Measurements from ENCODE around the gene MAJIN. TPM values are rescaled to one million over a fixed set of nuclear protein-coding genes. Genes with fewer than 3 reads are reported as not detected.

MAJIN gene
- polyA plus RNA-seq, 1 of the 3 experiments (the other 2 are of a cell fraction): not detected

- no peak for DNase-seq
- 86% methylated on average over 5 of the region's 7 CpGs for WGBS (ENCODE audit: low lambda C conversion rate)
- peak overlapping the region; percentile 98 for H3K4me2 ChIP-seq
- H4K20me1 ChIP-seq (ENCODE audit: insufficient read depth): no peaks in the 10 kb centered on the region
- no peaks in the 10 kb centered on the region for H3F3A ChIP-seq (replicated peaks; ENCODE audit: insufficient read depth)
- peaks cover 16% of the 10 kb centered on the region; the same call in 1 of the 2 replicates for H3K79me2 ChIP-seq (ENCODE audit: insufficient read depth)
- TF ChIP-seq TAF1 (IDR thresholded peaks at IDR 0.05; ENCODE audit: borderline replicate concordance, low read depth, low read length) (no peak), RCOR1 (IDR thresholded peaks at IDR 0.05; ENCODE audit: low read length) (no peak), CTCF (IDR thresholded peaks at IDR 0.05) (no peak), SMC3 (IDR thresholded peaks at IDR 0.05; ENCODE audit: low read depth, low read length) (no peak), JUND (IDR thresholded peaks at IDR 0.05) (no peak), ELF1 (IDR thresholded peaks at IDR 0.05) (no peak), FOSL2 (IDR thresholded peaks at IDR 0.05; ENCODE audit: borderline replicate concordance, low read depth) (no peak)
- no peak overlapping the region for H2AFZ ChIP-seq (ENCODE audit: low read depth)
- H3K4me1 ChIP-seq (ENCODE audit: control insufficient read depth in 1 of 2, insufficient read depth in 2 of 2, low read depth in 1 of 2, low read length in 1 of 2): peaks cover 8 to 15% of the 10 kb centered on the region in 2 experiments; a peak in 3 of 4 replicates
- H3K9me2 ChIP-seq: no peaks in the 10 kb centered on the region
- H3K36me3 ChIP-seq (replicated peaks in 1 of 2; ENCODE audit: control insufficient read depth in 1 of 2, insufficient read depth in 2 of 2, low read length in 1 of 2): peaks cover 0 to 32% of the 10 kb centered on the region in 2 experiments
- H3K9me3 ChIP-seq: no peaks in the 10 kb centered on the region
- H3K9ac ChIP-seq: peak overlapping the region; percentile 92; the same call in 1 of the 2 replicates
- CTCF ChIA-PET: interaction anchor here (0.9 to 2.3 kb wide), 5 partner anchors 21 to 611 kb away, joined by 3 to 8 read pairs (median 4); no protein-coding TSS in a partner anchor
- H3K27me3 ChIP-seq (ENCODE audit: insufficient read depth): no peaks in the 10 kb centered on the region
- 0 out of 4 replicates have a peak overlapping the region, but pooled peaks of 1 of the 2 experiments have one; percentile 54 for H3K27ac ChIP-seq (ENCODE audit: low read depth in 2 of 2, low read length in 1 of 2)
- no peak overlapping the region; a peak in 1 of 4 replicates for H3K4me3 ChIP-seq (ENCODE audit: low read depth in 2 of 2, low read length in 1 of 2)
- POLR2A ChIA-PET: no interaction called here
Measured at GRCh38 chr11:64915376-64915887, 56.5 kb downstream of the MAJIN start.

GRCh38 chr11:64914123-64914522 lies 57.8 kb downstream of the MAJIN start:
- Histone ChIP-seq H3K36me3 (replicated peaks in 1 of 2; ENCODE audit: control insufficient read depth in 1 of 2, insufficient read depth in 2 of 2, low read length in 1 of 2) (peaks cover 0 to 44% of the 10 kb centered on the region in 2 experiments), H3K4me2 (no peak overlapping the region), H3K4me3 (ENCODE audit: low read depth in 2 of 2, low read length in 1 of 2) (no peak overlapping the region), H3K9me3 (no peaks in the 10 kb centered on the region), H3K4me1 (ENCODE audit: control insufficient read depth in 1 of 2, insufficient read depth in 2 of 2, low read depth in 1 of 2, low read length in 1 of 2) (peaks cover 8 to 15% of the 10 kb centered on the region in 2 experiments; a peak in 3 of 4 replicates), H3K9me2 (no peaks in the 10 kb centered on the region), H3K27ac (ENCODE audit: low read depth in 2 of 2, low read length in 1 of 2) (no peak overlapping the region), H3K9ac (no peak overlapping the region), H4K20me1 (ENCODE audit: insufficient read depth) (no peaks in the 10 kb centered on the region), H3K79me2 (ENCODE audit: insufficient read depth) (peaks cover 16% of the 10 kb centered on the region; the same call in 1 of the 2 replicates), H3K27me3 (ENCODE audit: insufficient read depth) (no peaks in the 10 kb centered on the region), H3F3A (replicated peaks; ENCODE audit: insufficient read depth) (no peaks in the 10 kb centered on the region), H2AFZ (ENCODE audit: low read depth) (no peak overlapping the region)
- no peak for DNase-seq
- ChIA-PET POLR2A (no interaction called here), CTCF (interaction anchor here (1.0 to 2.3 kb wide), 2 partner anchors 20 to 61 kb away, joined by 3 to 8 read pairs; no protein-coding TSS in a partner anchor)
- 96% methylated on average over 10 of the region's 17 CpGs for WGBS (ENCODE audit: low lambda C conversion rate)
- no peak for TF ChIP-seq ELF1 (IDR thresholded peaks at IDR 0.05)
- TF ChIP-seq REST (IDR thresholded peaks at IDR 0.05; ENCODE audit: low read depth, low read length): no peak
- TF ChIP-seq FOXM1 (IDR thresholded peaks at IDR 0.05; ENCODE audit: low read depth): no peak
- no peak for TF ChIP-seq TAF1 (IDR thresholded peaks at IDR 0.05; ENCODE audit: borderline replicate concordance, low read depth, low read length)
- TF ChIP-seq TEAD4 (IDR thresholded peaks at IDR 0.05; ENCODE audit: borderline replicate concordance, insufficient read depth): no peak
- TF ChIP-seq NFIC (IDR thresholded peaks at IDR 0.05; ENCODE audit: borderline replicate concordance): no peak
- TF ChIP-seq RAD21 (IDR thresholded peaks at IDR 0.05; ENCODE audit: low read length): no peak
- TF ChIP-seq TCF12 (IDR thresholded peaks at IDR 0.05): no peak
- TF ChIP-seq MAX (IDR thresholded peaks at IDR 0.05; ENCODE audit: low read depth): no peak
- no peak for TF ChIP-seq CHD2 (IDR thresholded peaks at IDR 0.05; ENCODE audit: low read length, partially characterized antibody)
- TF ChIP-seq GABPA (IDR thresholded peaks at IDR 0.05; ENCODE audit: low read depth): no peak
- TF ChIP-seq EZH2phosphoT487 (IDR thresholded peaks at IDR 0.05; ENCODE audit: borderline replicate concordance, low read depth): no peak
- no peak for TF ChIP-seq SMC3 (IDR thresholded peaks at IDR 0.05; ENCODE audit: low read depth, low read length)
- TF ChIP-seq IRF3 (IDR thresholded peaks at IDR 0.05; ENCODE audit: low read depth, low read length): no peak
- TF ChIP-seq ZBTB33 (IDR thresholded peaks at IDR 0.05; ENCODE audit: borderline replicate concordance, low read depth): no peak

All from SK-N-SH (cell line).